Measurements from ENCODE around the gene AJAP1. TPM values are rescaled to one million over a fixed set of nuclear protein-coding genes. Genes with fewer than 3 reads are reported as not detected.

AJAP1 gene
- total RNA-seq, 2 experiments from 2014 or later, result not detected

- no TSS peak for BruUV-seq (replicated peaks)
- H4K20me1 ChIP-seq (ENCODE audit: insufficient read depth, low read length), result no peaks in the 10 kb centered on the region
- H2AFZ ChIP-seq (ENCODE audit: low read length), result no peak overlapping the region
- no peaks in the 10 kb centered on the region for H3K36me3 ChIP-seq (ENCODE audit: insufficient read depth, low read length)
- intact Hi-C loops (cut with micrococcal nuclease; ENCODE audit: unreplicated experiment), result no loop called here
- H3K4me1 ChIP-seq (ENCODE audit: insufficient read depth, low read length, poor library complexity, severe bottlenecking), result no peaks in the 10 kb centered on the region
- H3K4me2 ChIP-seq (ENCODE audit: low read length), result no peak overlapping the region
- POLR2A ChIA-PET, result no interaction called here
- no peaks in the 10 kb centered on the region for H3K79me2 ChIP-seq (ENCODE audit: insufficient read depth, low read depth, low read length)
- H3K27ac ChIP-seq (ENCODE audit: low read depth, low read length, poor library complexity, severe bottlenecking), result no peak overlapping the region
- no peak for TF ChIP-seq EZH2phosphoT487 (IDR thresholded peaks at IDR 0.05; ENCODE audit: borderline replicate concordance, low read depth, low read length)
- TF ChIP-seq CTCF (conservative IDR thresholded peaks at IDR 0.05; ENCODE audit: low read length), result no peak
- DNase-seq (ENCODE audit: low spot score), result no peak
- H3K9me3 ChIP-seq (ENCODE audit: low read length), result no peaks in the 10 kb centered on the region
- H3K9me2 ChIP-seq (ENCODE audit: insufficient read depth, low read length), result no peaks in the 10 kb centered on the region
- CTCF ChIA-PET (ENCODE audit: unreplicated experiment), result no interaction called here
- H3K4me3 ChIP-seq (ENCODE audit: low read depth, low read length, poor library complexity, severe bottlenecking), result no peak overlapping the region
These were observed 36.7 kb downstream of the AJAP1 start for GRCh38 chr1:4690951-4691675.

GRCh38 chr1:4691766-4692405 is 37.5 kb downstream of the AJAP1 start:
- no peaks in the 10 kb centered on the region for H3K9me3 ChIP-seq (ENCODE audit: low read length)
- no peaks in the 10 kb centered on the region for H3K36me3 ChIP-seq (ENCODE audit: insufficient read depth, low read length)
- H3K4me1 ChIP-seq (ENCODE audit: insufficient read depth, low read length, poor library complexity, severe bottlenecking), result no peaks in the 10 kb centered on the region
- H2AFZ ChIP-seq (ENCODE audit: low read length), result no peak overlapping the region
- H3K4me3 ChIP-seq (ENCODE audit: low read depth, low read length, poor library complexity, severe bottlenecking), result no peak overlapping the region
- no peak overlapping the region for H3K4me2 ChIP-seq (ENCODE audit: low read length)
- no peaks in the 10 kb centered on the region for H3K79me2 ChIP-seq (ENCODE audit: insufficient read depth, low read depth, low read length)
- ChIA-PET CTCF (ENCODE audit: unreplicated experiment) (no interaction called here), POLR2A (no interaction called here)
- H3K9me2 ChIP-seq (ENCODE audit: insufficient read depth, low read length), result no peaks in the 10 kb centered on the region
- no peak for TF ChIP-seq CTCF (conservative IDR thresholded peaks at IDR 0.05; ENCODE audit: low read length)
- TF ChIP-seq EZH2phosphoT487 (IDR thresholded peaks at IDR 0.05; ENCODE audit: borderline replicate concordance, low read depth, low read length), result no peak
- intact Hi-C loops (cut with micrococcal nuclease; ENCODE audit: unreplicated experiment), result no loop called here
- no TSS peak for BruUV-seq (replicated peaks)
- no peaks in the 10 kb centered on the region for H4K20me1 ChIP-seq (ENCODE audit: insufficient read depth, low read length)
- DNase-seq (ENCODE audit: low spot score), result no peak
- H3K27ac ChIP-seq (ENCODE audit: low read depth, low read length, poor library complexity, severe bottlenecking), result no peak overlapping the region

- Histone ChIP-seq H3K79me2 (ENCODE audit: insufficient read depth, low read depth, low read length) (no peaks in the 10 kb centered on the region), H3K4me2 (ENCODE audit: low read length) (no peak overlapping the region), H3K9me2 (ENCODE audit: insufficient read depth, low read length) (no peaks in the 10 kb centered on the region), H3K4me1 (ENCODE audit: insufficient read depth, low read length, poor library complexity, severe bottlenecking) (no peaks in the 10 kb centered on the region), H4K20me1 (ENCODE audit: insufficient read depth, low read length) (no peaks in the 10 kb centered on the region), H3K9me3 (ENCODE audit: low read length) (no peaks in the 10 kb centered on the region), H2AFZ (ENCODE audit: low read length) (no peak overlapping the region), H3K4me3 (ENCODE audit: low read depth, low read length, poor library complexity, severe bottlenecking) (no peak overlapping the region), H3K27ac (ENCODE audit: low read depth, low read length, poor library complexity, severe bottlenecking) (no peak overlapping the region), H3K36me3 (ENCODE audit: insufficient read depth, low read length) (no peaks in the 10 kb centered on the region)
- TF ChIP-seq EZH2phosphoT487 (IDR thresholded peaks at IDR 0.05; ENCODE audit: borderline replicate concordance, low read depth, low read length) (no peak), CTCF (conservative IDR thresholded peaks at IDR 0.05; ENCODE audit: low read length) (no peak)
- intact Hi-C loops (cut with micrococcal nuclease; ENCODE audit: unreplicated experiment), result no loop called here
- CTCF ChIA-PET (ENCODE audit: unreplicated experiment), result no interaction called here
- POLR2A ChIA-PET, result no interaction called here
- DNase-seq (ENCODE audit: low spot score), result no peak
- BruUV-seq (replicated peaks), result no TSS peak
These were observed 38.0 kb downstream of the AJAP1 start for GRCh38 chr1:4692437-4692836.
